GM04503 (cell line): Measurements from ENCODE around the gene TIMELESS.
"Not testable (repeated sequence)": the region's sequence is repeated elsewhere in the genome, so short reads cannot be mapped to it uniquely, and the experiment has no call there.

Source experiments
- DNase-seq: peaks from one replicate; pipeline ENCODE4 v3.0.0-alpha.2; 2012; ENCODE audit warnings: low read depth

The TIMELESS gene

GRCh38 chr12:56448860-56449621 lies at the start of gene TIMELESS:
Gene TIMELESS (minus strand): TSS chr12:56449426. CDS start chr12:56434170, 15,256 bp downstream.
- DNase-seq = peak; percentile 45

GRCh38 chr12:56498126-56498902 lies 49.1 kb upstream of the TIMELESS start:
- DNase-seq = not testable (repeated sequence)

GRCh38 chr12:56496704-56497103 lies 47.5 kb upstream of the TIMELESS start:
- not testable (repeated sequence) for DNase-seq

- not testable (repeated sequence) for DNase-seq
Observed at GRCh38 chr12:56494481-56494880, 45.3 kb upstream of the TIMELESS start.

- not testable (repeated sequence) for DNase-seq
Observed at GRCh38 chr12:56494106-56494415, 44.8 kb upstream of the TIMELESS start.

- not testable (repeated sequence) for DNase-seq
Observed at GRCh38 chr12:56493409-56494105, 44.3 kb upstream of the TIMELESS start.

GRCh38 chr12:56490360-56490759 lies 41.1 kb upstream of the TIMELESS start:
- no peak for DNase-seq

- peak; percentile 28 for DNase-seq
Observed at GRCh38 chr12:56488041-56488955, 39.1 kb upstream of the TIMELESS start, which contains the start of gene GLS2. Gene GLS2 (minus strand): TSS chr12:56488161. CDS start chr12:56488118, 43 bp downstream.

- no peak for DNase-seq
Observed at GRCh38 chr12:56487448-56488040, 38.3 kb upstream of the TIMELESS start.

GRCh38 chr12:56486694-56487093 lies 37.5 kb upstream of the TIMELESS start:
- no peak for DNase-seq

- no peak for DNase-seq
Observed at GRCh38 chr12:56484566-56484965, 35.3 kb upstream of the TIMELESS start.

- DNase-seq = no peak
Observed at GRCh38 chr12:56479625-56480024, 30.4 kb upstream of the TIMELESS start.

- no peak for DNase-seq
Observed at GRCh38 chr12:56477521-56478225, 28.4 kb upstream of the TIMELESS start.

- no peak for DNase-seq
Observed at GRCh38 chr12:56476972-56477432, 27.8 kb upstream of the TIMELESS start.

- DNase-seq = no peak
Observed at GRCh38 chr12:56476143-56476542, 26.9 kb upstream of the TIMELESS start.

GRCh38 chr12:56474389-56474788 lies 25.2 kb upstream of the TIMELESS start:
- DNase-seq = no peak

GRCh38 chr12:56469007-56469930 lies 20.0 kb upstream of the TIMELESS start:
- no peak for DNase-seq

- DNase-seq = peak; percentile 43
Observed at GRCh38 chr12:56468216-56469006, 19.2 kb upstream of the TIMELESS start, which contains the start of gene SPRYD4. Gene SPRYD4 (plus strand): TSS chr12:56468578. CDS start chr12:56468592, 14 bp downstream.
